Stimulated activated CD8-positive, alpha-beta memory T cell treated with anti-CD3 and anti-CD28 coated beads, Interleukin-4, amount 100 ng/mL, for 4 hours (primary cell): ENCODE results near the gene LEO1.

ENCODE experiments used
- DNase-seq, 2 donors: peaks; one replicate each; pipeline ENCODE4 v3.0.0-alpha.2; 2020; ENCODE audit warnings: low read depth in 2 of 2, low spot score in 1 of 2

Gene LEO1

GRCh38 chr15:51971375-51972133, at the start of gene LEO1:
Gene LEO1 (minus strand): TSS chr15:51971778. CDS start chr15:51971745, 33 bp downstream.
- peak; percentile 69 to 73 for DNase-seq

GRCh38 chr15:52021128-52021671, 49.6 kb upstream of the LEO1 start:
- peak; percentile 33 to 58 for DNase-seq

- no peak for DNase-seq
Measured at GRCh38 chr15:52020221-52021085, 48.9 kb upstream of the LEO1 start.

- DNase-seq: peak; percentile 14 to 37
Measured at GRCh38 chr15:52019394-52020220, 48.0 kb upstream of the LEO1 start.

GRCh38 chr15:52018693-52019393, 47.3 kb upstream of the LEO1 start, which contains the start of gene MAPK6:
Gene MAPK6 (plus strand): TSS chr15:52019219. CDS start chr15:52046461, 27,242 bp downstream.
- DNase-seq: peak; percentile 82 to 88

- no peak for DNase-seq
Measured at GRCh38 chr15:52018244-52018643, 46.7 kb upstream of the LEO1 start.

GRCh38 chr15:52016316-52016715, 44.7 kb upstream of the LEO1 start:
- DNase-seq: no peak

- no peak for DNase-seq
Measured at GRCh38 chr15:52014616-52015015, 43.0 kb upstream of the LEO1 start.

GRCh38 chr15:52013151-52013791, 41.7 kb upstream of the LEO1 start:
- no peak for DNase-seq

GRCh38 chr15:52012210-52012609, 40.6 kb upstream of the LEO1 start:
- DNase-seq: no peak

GRCh38 chr15:52011711-52012144, 40.1 kb upstream of the LEO1 start:
- DNase-seq: no peak

GRCh38 chr15:52010633-52011595, 39.3 kb upstream of the LEO1 start:
- no peak for DNase-seq

- no peak for DNase-seq
Measured at GRCh38 chr15:52008698-52009434, 37.3 kb upstream of the LEO1 start.

GRCh38 chr15:52008359-52008697, 36.8 kb upstream of the LEO1 start:
- no peak for DNase-seq

- DNase-seq: no peak
Measured at GRCh38 chr15:52006702-52007340, 35.2 kb upstream of the LEO1 start.

- DNase-seq: no peak
Measured at GRCh38 chr15:52005748-52006701, 34.4 kb upstream of the LEO1 start.
